ENCODE data around the gene BEAN1. TPM values are rescaled to one million over a fixed set of nuclear protein-coding genes. Genes with fewer than 3 reads are reported as not detected.

The BEAN1 gene
- total and polyA plus RNA-seq, 9 of the 15 experiments (the other 6 are each of a cell fraction or from before 2014, with no cell fraction given), result not detected

GRCh38 chr16:66385415-66385814, 41.7 kb upstream of the BEAN1 start (continued):
- TF ChIP-seq ARNT (IDR thresholded peaks at IDR 0.05), result no peak
- TF ChIP-seq ZBTB9 (CRISPR knock-in tag; IDR thresholded peaks at IDR 0.05), result no peak
- no peak for TF ChIP-seq PML (IDR thresholded peaks at IDR 0.05; ENCODE audit: low read length)
- TF ChIP-seq PHTF2 (CRISPR knock-in tag; IDR thresholded peaks at IDR 0.05), result no peak

GRCh38 chr16:66386629-66387622, 40.2 kb upstream of the BEAN1 start:
- H3K27ac ChIP-seq (ENCODE audit: extremely low read depth, low read depth, low read length), result no peak overlapping the region
- no peak overlapping the region for H3K4me2 ChIP-seq (ENCODE audit: insufficient read depth, low read length)
- 2% methylated on average over 20 of the region's 20 CpGs for WGBS (ENCODE audit: insufficient coverage, low coverage, missing lambda C conversion rate)
- no peak for DNase-seq (ENCODE audit: extremely low read depth in 1 of 4, low spot score in 3 of 4)
- no peaks in the 10 kb centered on the region for H3K9me3 ChIP-seq (replicated peaks; ENCODE audit: control insufficient read depth, insufficient read depth, low read depth, low read length)
- peaks cover 3 to 37% of the 10 kb centered on the region in 2 experiments; a peak in 4 of 5 replicates for H3K27me3 ChIP-seq (ENCODE audit: control insufficient read depth in 2 of 2, insufficient read depth in 2 of 2, low read length in 2 of 2)
- H3K9ac ChIP-seq (ENCODE audit: insufficient read depth in 1 of 2, low read depth in 2 of 2, low read length in 2 of 2), result no peak overlapping the region
- in situ Hi-C loops (cut with MboI) (no loop called here), intact Hi-C loops (cut with micrococcal nuclease) (no loop called here)
- FAIRE-seq, result no peak
- ChIA-PET CTCF (ENCODE audit: low intra/inter-chr PET ratio) (no interaction called here), POLR2A (interaction anchor here (0.6 kb wide), 1 partner anchor 643 kb away, joined by 3 read pairs; no protein-coding TSS in a partner anchor)
- H3K4me3 ChIP-seq, result no peak overlapping the region
- no peaks in the 10 kb centered on the region for H3K36me3 ChIP-seq (ENCODE audit: control insufficient read depth, insufficient read depth, low read length)
- TF ChIP-seq PHB2 (IDR thresholded peaks at IDR 0.05; ENCODE audit: low read depth), result no peak
- TF ChIP-seq CLOCK (CRISPR knock-in tag; IDR thresholded peaks at IDR 0.05; ENCODE audit: borderline replicate concordance), result no peak
- no peak for TF ChIP-seq ZNF175 (CRISPR knock-in tag; IDR thresholded peaks at IDR 0.05; ENCODE audit: low read depth)
- no peak for TF ChIP-seq CHD1 (IDR thresholded peaks at IDR 0.05; ENCODE audit: low read length)
- TF ChIP-seq POLR2H (tag; IDR thresholded peaks at IDR 0.05; ENCODE audit: low read depth), result no peak
- no peak for TF ChIP-seq PURB (CRISPR knock-in tag; IDR thresholded peaks at IDR 0.05; ENCODE audit: low read depth)
- ATAC-seq, result no peak
- BruUV-seq (replicated peaks), result no TSS peak
- H3K79me2 ChIP-seq (ENCODE audit: control insufficient read depth, insufficient read depth, low read length), result no peaks in the 10 kb centered on the region
- no peaks in the 10 kb centered on the region for H3K9me1 ChIP-seq (ENCODE audit: control insufficient read depth, insufficient read depth, low read length)
- no peaks in the 10 kb centered on the region for H4K20me1 ChIP-seq (replicated peaks; ENCODE audit: control insufficient read depth, insufficient read depth, low read length)
- H2AFZ ChIP-seq (ENCODE audit: low read depth, low read length), result no peak overlapping the region
- H3K4me1 ChIP-seq (replicated peaks in 1 of 2; ENCODE audit: control insufficient read depth in 2 of 2, insufficient read depth in 2 of 2, low read length in 2 of 2), result no peaks in the 10 kb centered on the region; a peak in 1 of 5 replicates

All from K562 (cell line).